ENCODE data around the gene CLN5.

DNA sequence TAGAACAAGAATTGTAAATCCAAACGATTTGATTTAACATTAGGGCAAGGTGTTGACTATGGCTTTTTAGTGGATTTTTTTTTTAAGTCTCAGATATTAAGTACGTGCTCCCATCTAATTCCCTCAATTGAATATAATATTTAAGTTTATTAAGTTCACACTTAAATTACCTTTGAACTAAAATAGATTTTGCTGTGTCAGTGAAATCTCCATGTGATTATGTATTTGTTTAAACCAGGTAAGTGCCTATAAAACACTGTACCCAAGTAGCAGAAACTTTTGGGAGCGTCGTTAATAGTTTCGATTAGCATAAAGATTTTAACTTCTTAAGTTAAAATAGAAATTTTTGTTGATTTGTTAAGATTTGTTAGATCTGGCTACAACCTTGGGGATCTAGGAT, 1.6 kb downstream of the CLN5 start:
- TF ChIP-seq CTCF (IDR thresholded peaks at IDR 0.05; ENCODE audit: extremely low read depth in 1 of 2, insufficient read depth in 1 of 2, low read depth in 1 of 2, low read length in 2 of 2) (no peak), GATA2 (IDR thresholded peaks at IDR 0.05; ENCODE audit: insufficient read depth, insufficient read length, low read depth, low read length) (no peak), POLR2A (IDR thresholded peaks at IDR 0.05; ENCODE audit: low read depth, low read length) (no peak), POLR2AphosphoS5 (IDR thresholded peaks at IDR 0.05; ENCODE audit: insufficient read depth, low read depth, low read length) (no peak), FOS (IDR thresholded peaks at IDR 0.05; ENCODE audit: borderline replicate concordance, insufficient read depth, low read length) (no peak), JUN (IDR thresholded peaks at IDR 0.05; ENCODE audit: borderline replicate concordance, insufficient read depth, insufficient read length, low read depth) (no peak), MYC (IDR thresholded peaks at IDR 0.05; ENCODE audit: low read depth, low read length) (no peak), EZH2 (IDR thresholded peaks at IDR 0.05; ENCODE audit: borderline replicate concordance, low read depth, low read length, severe bottlenecking) (no peak)
- TF ChIP-seq, protein P1, sequence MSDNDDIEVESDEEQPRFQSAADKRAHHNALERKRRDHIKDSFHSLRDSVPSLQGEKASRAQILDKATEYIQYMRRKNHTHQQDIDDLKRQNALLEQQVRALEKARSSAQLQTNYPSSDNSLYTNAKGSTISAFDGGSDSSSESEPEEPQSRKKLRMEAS (IDR thresholded peaks at IDR 0.05; ENCODE audit: insufficient read depth, insufficient read length) = no peak
